CD1c-positive myeloid dendritic cell (primary cell): Measurements from ENCODE around the gene ARHGEF3.
A peak's percentile ranks its signal among the peaks of the same experiment; 100 is the strongest.
"Not testable (repeated sequence)": the region's sequence is repeated elsewhere in the genome, so short reads cannot be mapped to it uniquely, and the experiment has no call there.

ENCODE experiments used
- DNase-seq: peaks from one replicate; pipeline ENCODE4 v3.0.0-alpha.2; 2016; ENCODE audit errors: extremely low spot score

The ARHGEF3 gene

GRCh38 chr3:56737006-56737405, 64.7 kb downstream of the ARHGEF3 start:
- no peak for DNase-seq

DNA sequence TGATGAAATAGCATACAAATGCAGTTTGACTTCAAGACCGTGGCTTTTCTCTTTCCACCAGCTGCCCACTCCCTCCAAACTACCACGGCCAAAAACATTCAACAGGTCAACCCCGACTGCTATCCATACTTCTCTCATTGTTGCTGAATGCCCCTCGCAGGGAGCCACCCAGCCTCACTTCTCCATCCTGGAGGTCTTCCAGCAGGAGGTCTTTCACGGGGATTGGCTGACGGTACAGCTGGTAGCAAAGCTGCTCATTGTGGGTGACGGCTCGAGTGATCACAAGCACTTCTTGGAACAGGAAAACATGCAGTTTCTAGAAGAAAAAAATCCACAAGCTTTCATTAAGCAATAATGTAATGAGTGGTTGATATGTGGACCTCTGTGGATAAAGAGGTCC, 69.6 kb downstream of the ARHGEF3 start:
- DNase-seq = no peak

GRCh38 chr3:56725175-56725574, 76.6 kb downstream of the ARHGEF3 start:
- peak; percentile 30 for DNase-seq

- DNase-seq = no peak
Measured at GRCh38 chr3:56724676-56725075, 77.1 kb downstream of the ARHGEF3 start.

DNA sequence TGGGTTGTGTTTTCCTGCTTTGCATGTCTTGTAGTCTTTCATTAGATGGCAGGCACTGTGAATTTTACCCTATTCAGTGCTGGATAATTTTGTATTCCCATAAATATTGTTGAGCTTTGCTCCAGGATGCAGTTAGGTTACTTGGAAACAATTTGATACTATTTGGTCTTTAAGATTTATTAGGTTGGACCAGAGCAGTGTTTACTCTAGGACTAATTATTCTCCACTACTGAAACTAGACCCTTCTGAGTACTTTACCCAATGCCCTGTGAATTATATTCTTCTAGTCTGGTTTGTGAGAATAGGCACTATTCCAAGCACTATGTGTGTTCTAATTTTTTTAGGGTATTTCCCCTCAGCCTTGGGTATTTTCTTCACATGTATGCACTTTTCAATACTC, 80.9 kb downstream of the ARHGEF3 start:
- no peak for DNase-seq

DNA sequence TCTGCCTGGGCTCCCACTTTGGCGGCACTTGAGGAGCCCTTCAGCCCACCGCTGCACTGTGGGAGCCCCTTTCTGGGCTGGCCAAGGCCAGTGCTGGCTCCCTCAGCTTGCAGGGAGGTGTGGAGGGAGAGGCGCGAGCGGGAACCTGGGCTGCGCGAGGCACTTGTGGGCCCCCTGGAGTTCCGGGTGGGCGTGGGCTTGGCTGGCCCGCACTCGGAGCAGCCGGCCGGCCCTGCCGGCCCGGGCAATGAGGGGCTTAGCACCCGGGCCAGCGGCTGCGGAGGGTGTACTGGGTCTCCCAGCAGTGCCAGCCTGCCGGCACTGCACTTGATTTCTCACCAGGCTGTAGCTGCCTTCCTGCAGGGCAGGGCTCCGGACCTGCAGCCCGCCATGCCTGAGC, 82.9 kb downstream of the ARHGEF3 start:
- not testable (repeated sequence) for DNase-seq

GRCh38 chr3:56711344-56711743, 90.4 kb downstream of the ARHGEF3 start:
- no peak for DNase-seq

DNA sequence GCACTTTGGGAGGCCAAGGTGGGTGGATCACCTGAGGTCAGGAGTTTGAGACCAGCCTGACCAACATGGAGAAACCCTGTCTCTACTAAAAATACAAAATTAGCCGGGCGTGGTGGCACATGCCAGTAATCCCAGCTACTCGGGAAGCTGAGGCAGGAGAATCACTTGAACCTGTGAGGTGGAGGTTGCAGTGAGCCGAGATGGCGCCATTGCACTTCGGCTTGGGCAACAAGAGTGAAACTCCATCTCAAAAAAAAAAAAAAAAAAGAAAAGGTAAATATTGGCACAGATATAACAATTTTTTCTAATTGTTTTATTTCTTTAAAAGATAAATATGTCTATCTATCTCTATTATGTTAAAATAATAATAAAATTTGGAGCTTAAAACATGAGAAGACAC, 94.3 kb downstream of the ARHGEF3 start:
- not testable (repeated sequence) for DNase-seq

GRCh38 chr3:56706629-56707028, 95.1 kb downstream of the ARHGEF3 start:
- no peak for DNase-seq

- DNase-seq = no peak
Measured at GRCh38 chr3:56704706-56705105, 97.0 kb downstream of the ARHGEF3 start.

DNA sequence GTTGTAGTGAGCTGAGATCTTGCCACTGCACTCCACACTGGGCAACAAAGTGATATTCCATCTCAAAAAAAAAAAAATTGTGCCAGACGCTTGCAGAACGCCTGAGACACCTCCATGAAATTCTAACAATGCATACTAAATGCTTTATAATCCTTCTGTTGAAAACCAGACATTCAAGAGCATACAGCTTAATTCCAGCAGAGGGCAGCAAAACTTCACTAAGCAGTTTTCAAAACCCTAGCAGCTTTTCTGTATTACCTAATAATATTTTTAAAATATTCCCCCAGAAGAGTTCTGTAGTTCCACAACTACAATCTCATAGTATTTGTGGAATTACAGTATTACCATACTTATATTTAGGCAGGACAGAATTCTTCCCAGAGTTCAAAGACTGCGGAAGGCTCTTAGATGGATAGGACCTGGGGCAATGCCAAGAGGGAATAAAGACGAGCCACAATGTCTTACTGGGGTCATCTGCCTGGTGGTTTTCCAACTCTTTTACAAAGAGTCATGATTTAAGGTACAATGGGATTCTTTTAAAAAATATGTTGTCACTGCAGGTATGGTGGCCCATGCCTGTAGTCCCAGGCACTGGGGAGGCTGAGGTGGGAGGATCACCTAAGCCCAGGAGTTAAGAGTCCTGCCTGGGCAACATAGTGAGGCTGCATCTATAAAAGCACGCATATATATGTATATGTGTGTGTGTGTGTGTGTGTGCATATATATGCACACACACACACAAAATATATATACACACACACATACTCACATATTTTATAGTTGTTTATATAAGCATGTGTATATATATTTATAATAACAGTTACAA, 99.0 kb downstream of the ARHGEF3 start:
- DNase-seq = peak; percentile 84

GRCh38 chr3:56700151-56700550, 101.6 kb downstream of the ARHGEF3 start:
- no peak for DNase-seq

DNA sequence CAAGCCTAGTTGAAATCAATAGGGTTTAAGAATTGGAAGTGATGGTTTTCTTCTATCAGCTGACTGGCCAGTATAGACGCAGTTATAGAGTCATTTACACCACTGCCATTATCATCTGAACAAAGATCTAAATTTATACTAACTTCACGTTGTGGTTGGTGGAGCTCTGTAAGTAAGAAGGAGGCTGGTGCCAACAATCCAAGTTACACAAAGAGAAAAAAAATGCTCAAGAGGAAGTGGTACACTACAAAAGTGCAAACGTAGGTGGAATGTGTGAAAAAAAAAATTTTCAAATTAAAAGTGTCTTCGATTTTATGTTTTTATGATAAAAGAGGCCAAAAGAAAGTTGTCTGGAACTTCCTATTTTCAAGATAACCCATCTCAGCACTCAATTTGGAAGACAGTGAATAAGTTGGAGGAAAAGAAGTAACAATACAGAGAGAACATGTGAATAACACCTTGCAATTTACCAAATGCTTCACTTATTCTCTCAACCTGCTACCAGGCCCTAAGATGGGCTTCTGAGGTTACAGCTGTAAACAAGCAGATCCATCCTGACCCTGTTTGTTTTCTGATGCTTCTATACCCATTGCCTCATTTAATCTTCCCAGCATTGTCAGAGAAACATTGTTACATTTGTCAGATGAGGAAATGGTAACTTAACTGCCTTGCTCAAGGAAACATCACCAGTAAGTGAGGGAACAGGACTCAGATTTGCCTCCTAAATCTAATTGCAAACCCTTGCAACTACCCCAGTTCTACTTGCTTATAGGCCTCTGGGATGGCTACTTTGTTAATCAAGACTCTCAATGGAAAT, 106.7 kb downstream of the ARHGEF3 start:
- peak; percentile 46 for DNase-seq

DNA sequence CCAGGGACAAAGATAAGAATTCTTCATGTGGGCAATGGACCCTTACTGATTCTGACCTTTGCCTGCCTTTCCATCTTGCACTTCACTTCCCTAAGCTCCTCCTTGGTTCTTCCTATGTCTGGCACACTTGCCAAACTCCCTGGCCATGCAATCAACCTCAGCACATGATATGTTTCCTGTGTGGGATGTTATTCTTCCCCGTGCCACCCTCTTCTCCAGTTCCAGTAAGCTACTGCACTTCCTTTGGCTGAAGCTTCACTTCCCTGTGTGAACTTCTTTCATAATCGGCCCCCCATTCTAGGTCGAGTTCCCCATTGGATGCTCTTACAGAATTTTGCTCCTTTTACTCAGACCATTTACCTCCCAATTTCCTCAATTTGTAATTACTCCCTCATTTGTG, 108.0 kb downstream of the ARHGEF3 start:
- DNase-seq = peak; percentile 91

DNA sequence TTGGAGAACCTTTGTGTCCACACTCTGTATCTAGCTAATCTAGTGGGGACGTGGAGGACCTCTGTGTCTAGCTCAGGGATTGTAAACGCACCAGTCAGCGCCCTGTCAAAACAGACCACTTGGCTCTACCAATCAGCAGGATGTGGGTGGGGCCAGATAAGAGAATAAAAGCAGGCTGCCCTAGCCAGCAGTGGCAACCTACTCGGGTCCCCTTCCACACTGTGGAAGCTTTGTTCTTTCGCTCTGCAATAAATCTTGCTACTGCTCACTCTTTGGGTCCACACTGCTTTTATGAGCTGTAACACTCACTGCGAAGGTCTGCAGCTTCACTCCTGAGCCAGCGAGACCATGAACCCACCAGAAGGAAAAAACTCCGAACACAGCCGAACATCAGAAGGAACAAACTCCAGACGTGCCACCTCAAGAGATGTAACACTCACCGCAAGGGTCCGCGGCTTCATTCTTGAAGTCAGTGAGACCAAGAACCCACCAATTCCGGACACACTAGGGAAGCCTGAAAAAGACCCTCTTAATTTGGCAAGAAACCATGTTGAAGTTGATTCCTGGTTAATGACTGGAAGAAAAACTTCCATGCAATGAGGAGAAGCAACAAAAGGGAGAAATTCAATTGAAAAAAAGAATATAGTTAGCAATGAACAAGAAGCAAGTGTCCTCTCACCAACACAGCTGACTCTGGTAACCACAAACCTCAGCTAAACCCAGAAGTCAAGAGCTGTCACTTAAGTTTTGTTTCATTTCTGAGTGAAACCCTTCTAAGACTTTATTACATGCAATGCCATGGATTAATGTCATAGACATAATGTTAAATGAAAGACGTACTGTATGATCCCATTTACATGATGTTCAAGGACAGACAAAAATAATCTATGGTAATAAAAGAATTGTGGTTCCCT, 109.0 kb downstream of the ARHGEF3 start:
- peak; percentile 43 for DNase-seq

DNA sequence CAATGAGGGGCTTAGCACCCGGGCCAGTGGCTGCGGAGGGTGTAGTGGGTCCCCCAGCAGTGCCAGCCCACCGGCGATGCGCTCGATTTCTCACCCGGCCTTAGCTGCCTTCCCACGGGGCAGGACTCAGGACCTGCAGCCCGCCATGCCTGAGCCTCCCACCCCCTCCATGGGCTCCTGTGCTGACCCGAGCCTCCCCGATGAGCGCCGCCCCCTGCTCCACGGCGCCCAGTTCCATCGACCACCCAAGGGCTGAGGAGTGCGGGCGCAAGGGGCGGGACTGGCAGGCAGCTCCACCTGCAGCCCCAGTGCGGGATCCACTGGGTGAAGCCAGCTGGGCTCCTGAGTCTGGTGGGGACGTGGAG, 109.8 kb downstream of the ARHGEF3 start:
- DNase-seq = not testable (repeated sequence)

GRCh38 chr3:56691165-56692000, 110.4 kb downstream of the ARHGEF3 start:
- DNase-seq = no peak

DNA sequence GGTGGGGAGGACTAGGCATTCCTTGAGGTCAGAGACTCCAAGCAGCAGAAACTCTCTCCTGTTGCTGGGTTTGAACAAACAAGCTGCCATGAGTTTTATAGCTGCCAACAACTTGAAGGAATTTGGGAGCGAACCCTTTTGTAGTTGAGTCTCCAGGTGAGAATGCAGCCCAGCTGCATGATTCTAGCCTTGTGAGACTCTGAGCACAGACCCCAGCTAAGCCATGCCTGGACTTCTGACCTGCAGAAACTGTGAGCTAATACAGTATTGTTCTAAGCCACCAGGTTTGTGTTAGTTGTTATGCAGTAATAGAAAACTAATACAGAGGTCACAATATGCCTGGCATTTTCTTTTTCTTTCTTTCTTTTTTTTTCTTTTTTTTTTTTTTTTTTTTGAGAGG, 112.4 kb downstream of the ARHGEF3 start:
- no peak for DNase-seq

DNA sequence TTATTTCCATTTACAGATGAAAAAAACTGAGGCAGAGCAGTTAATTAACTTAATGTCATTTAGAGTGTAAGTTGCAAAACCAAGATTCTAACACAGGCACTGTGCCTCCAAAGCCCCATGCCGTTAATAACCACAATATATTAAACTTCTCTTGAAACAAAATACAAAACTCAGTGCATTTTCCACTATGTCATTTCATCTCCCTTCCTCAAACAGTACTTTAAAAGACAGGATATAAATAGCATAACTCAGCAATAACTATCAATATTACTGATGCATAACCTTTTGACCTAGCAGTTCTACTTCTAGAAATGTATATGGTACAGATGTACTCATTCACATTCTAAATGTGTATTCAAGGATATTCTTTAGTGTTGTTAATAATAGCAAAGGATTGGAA, 113.6 kb downstream of the ARHGEF3 start:
- no peak for DNase-seq

- no peak for DNase-seq
Measured at GRCh38 chr3:56684029-56684428, 117.7 kb downstream of the ARHGEF3 start.
